Measurements from ENCODE around the gene TMEM39B. TPM values are rescaled to one million over a fixed set of nuclear protein-coding genes. Genes with fewer than 3 reads are reported as not detected.

Gene TMEM39B
- 5.2 and 6.1 TPM in 2 replicates for total RNA-seq

DNA sequence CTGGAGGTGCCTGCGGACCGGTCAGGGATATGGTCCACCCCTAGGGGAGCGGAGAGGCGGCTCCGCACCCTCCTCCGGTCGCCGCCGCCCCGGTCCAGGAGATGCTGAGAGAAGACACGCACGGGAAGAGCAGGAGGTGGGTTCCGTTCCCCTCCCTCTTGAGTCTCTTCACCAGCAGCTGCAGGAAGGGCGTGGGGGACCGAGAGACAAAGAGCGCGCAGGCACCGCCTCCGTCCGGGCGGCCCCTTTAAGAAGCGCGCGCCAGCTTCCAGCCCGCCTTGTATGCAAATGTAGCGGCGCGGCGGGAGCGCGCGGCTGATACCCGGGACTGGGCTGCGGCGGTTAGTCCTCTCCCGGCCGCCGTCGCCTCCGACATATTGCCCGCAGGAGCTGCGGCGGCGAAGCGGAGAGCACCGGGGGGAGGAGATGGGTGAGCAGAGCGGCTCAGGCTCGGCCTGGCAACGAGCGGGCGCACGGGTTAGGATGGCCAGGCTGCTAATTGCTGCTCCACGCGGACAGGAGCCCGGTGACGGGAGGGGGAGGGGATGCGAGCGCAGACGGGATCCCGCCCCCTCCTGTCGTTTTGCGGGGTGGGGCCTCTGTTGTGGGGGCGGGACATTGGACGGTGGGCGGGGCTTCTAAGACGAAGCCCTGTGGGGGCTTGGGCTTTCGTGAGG, at the start of gene TMEM39B:
Gene TMEM39B (plus strand): TSS at position 318 of the 677 bp plus-strand sequence. CDS start 109 bp downstream, at position 427.

GRCh38 chr1:32107742-32108661, 35.3 kb downstream of the TMEM39B start, which contains the start of gene KPNA6:
TSS of gene KPNA6 (plus strand) at chr1:32108056. CDS start at chr1:32108131, 75 bp downstream.

Other genes with a start within 250 kb of the TMEM39B start
- 145 and 188 TPM in 2 replicates for gene PTP4A2, start 134.6 kb upstream of the TMEM39B start, total RNA-seq
- gene KHDRBS1, start 59.1 kb upstream of the TMEM39B start, total RNA-seq = 70.8 and 87.9 TPM in 2 replicates
- gene KPNA6, start 35.1 kb downstream of the TMEM39B start, total RNA-seq = 37.1 and 43.7 TPM in 2 replicates
- gene TXLNA, start 106.7 kb downstream of the TMEM39B start, total RNA-seq = 44.2 and 46.2 TPM in 2 replicates
- gene CCDC28B, start 127.7 kb downstream of the TMEM39B start, total RNA-seq = 9.0 and 10.8 TPM in 2 replicates
- 0.94 and 4.3 TPM in 2 replicates for gene IQCC, start 132.7 kb downstream of the TMEM39B start, total RNA-seq
- gene DCDC2B, start 136.2 kb downstream of the TMEM39B start, total RNA-seq = not detected in 2 replicates
- 7.2 and 13.5 TPM in 2 replicates for gene TMEM234, start 149.4 kb downstream of the TMEM39B start, total RNA-seq
- gene EIF3I, start 149.5 kb downstream of the TMEM39B start, total RNA-seq = 421 and 448 TPM in 2 replicates
- gene FAM167B, start 174.3 kb downstream of the TMEM39B start, total RNA-seq = not detected in 2 replicates
- 0.84 and 0.86 TPM in 2 replicates for gene LCK, start 178.3 kb downstream of the TMEM39B start, total RNA-seq
- 70.8 and 91.0 TPM in 2 replicates for gene HDAC1, start 219.1 kb downstream of the TMEM39B start, total RNA-seq

All from hair follicular keratinocyte (primary cell).